Keratinocyte (primary cell): ENCODE results near the gene CDR2L. TPM values are rescaled to one million over a fixed set of nuclear protein-coding genes. Genes with fewer than 3 reads are reported as not detected.

Experiments
- DNase-seq: peaks from one replicate; pipeline ENCODE4 v3.0.0-alpha.2; 2011; ENCODE audit warnings: low read depth, missing footprints, low spot score
- FAIRE-seq: peaks from 2 replicates; lab custom pipeline; 2011; peaks lifted over from hg19 to GRCh38; lab: Jason Lieb, UNC
- H2AFZ ChIP-seq: 2 replicates; pipeline ENCODE4 v1.6.0; 2012; ENCODE audit warnings: low read length, control low read depth, inconsistent platforms; ENCODE audit not compliant: control insufficient read depth
- H3K27ac ChIP-seq: 2 replicates; pipeline ENCODE4 v1.5.1; 2011; ENCODE audit warnings: low read length; ENCODE audit not compliant: control insufficient read depth, insufficient read depth
- H3K27me3 ChIP-seq: 3 replicates; pipeline ENCODE4 v1.6.0; 2011; ENCODE audit warnings: low read length; ENCODE audit not compliant: control insufficient read depth, insufficient read depth; ENCODE audit errors: extremely low read depth
- H3K36me3 ChIP-seq, 2 experiments: 2 replicates in 1 of 2; 3 replicates in 1 of 2; pipeline ENCODE4 v1.5.1; 2011; ENCODE audit warnings: low read length in 2 of 2, mild to moderate bottlenecking in 1 of 2; ENCODE audit not compliant: control insufficient read depth in 2 of 2, insufficient read depth in 2 of 2; ENCODE audit errors: extremely low read depth in 1 of 2
- H3K4me1 ChIP-seq: 3 replicates; pipeline ENCODE4 v1.5.1; 2011; ENCODE audit warnings: low read length; ENCODE audit not compliant: control insufficient read depth, insufficient read depth; ENCODE audit errors: extremely low read depth
- H3K4me2 ChIP-seq: 3 replicates; pipeline ENCODE4 v1.6.0; 2011; ENCODE audit warnings: low read depth, low read length; ENCODE audit not compliant: control insufficient read depth, insufficient read depth; ENCODE audit errors: extremely low read depth
- H3K4me3 ChIP-seq, 3 experiments: fragments of 200-600 bp in 1 of 3; sonication (generic) in 1 of 3; 2 replicates in 2 of 3; 3 replicates in 1 of 3; pipeline ENCODE4 v1.5.1; 2011 to 2016; ENCODE audit warnings: low read length in 3 of 3, mild to moderate bottlenecking in 3 of 3, control low read depth in 2 of 3, inconsistent platforms in 1 of 3, low read depth in 1 of 3, mixed read lengths in 1 of 3, mixed run types in 1 of 3, moderate library complexity in 1 of 3; ENCODE audit not compliant: control insufficient read depth in 2 of 3, insufficient read depth in 2 of 3; ENCODE audit errors: extremely low read depth in 1 of 3
- H3K79me2 ChIP-seq: 2 replicates; pipeline ENCODE4 v1.6.0; 2012; ENCODE audit warnings: low read length; ENCODE audit not compliant: control insufficient read depth, insufficient read depth
- H3K9ac ChIP-seq: 3 replicates; pipeline ENCODE4 v1.6.0; 2011; ENCODE audit warnings: low read length; ENCODE audit not compliant: control insufficient read depth, insufficient read depth; ENCODE audit errors: extremely low read depth
- H3K9me1 ChIP-seq: 3 replicates; pipeline ENCODE4 v1.6.0; 2011; ENCODE audit warnings: low read length; ENCODE audit not compliant: control insufficient read depth, insufficient read depth; ENCODE audit errors: extremely low read depth
- H3K9me3 ChIP-seq: 2 replicates; pipeline ENCODE4 v1.5.1; 2012; ENCODE audit warnings: low read depth, low read length; ENCODE audit not compliant: control insufficient read depth
- H4K20me1 ChIP-seq: 3 replicates; pipeline ENCODE4 v1.6.0; 2011; ENCODE audit warnings: low read length; ENCODE audit not compliant: control insufficient read depth, insufficient read depth; ENCODE audit errors: extremely low read depth
- EZH2 ChIP-seq: IDR thresholded peaks from one replicate; pipeline ENCODE4 v1.6.1; 2012; ENCODE audit warnings: inconsistent platforms, mild to moderate bottlenecking, low read length, moderate library complexity
- dilution Hi-C: fragments of 300-500 bp; cut with MboI; formaldehyde crosslinking; loops from one replicate; pipeline ENCODE4 v1.7.0; 2020; ENCODE audit warnings: low sequenced_read_pairs; ENCODE audit not compliant: extremely low pct_ligation_motif_present
- polyA plus RNA-seq, 5 experiments: library from polyadenylated mRNA; depleted of rRNA in 3 of 5; stranded (reverse) in 3 of 5; stranded (forward) in 1 of 5; unstranded in 1 of 5; fragments of >200 nt; gene quantifications; 1 replicate in 1 of 5; 2 replicates in 3 of 5; 3 replicates in 1 of 5; pipeline versions ENCODE4 v1.2.1 to v1.2.3, GENCODE V29; 2011 to 2012; ENCODE audit warnings: missing spikeins in 2 of 5, low read depth in 1 of 5, low replicate concordance in 1 of 5
- TF ChIP-seq, protein P1 (sequence below), 3 experiments: IDR thresholded peaks in 1 of 3; conservative IDR thresholded peaks in 1 of 3; optimal IDR thresholded peaks in 1 of 3; 2 replicates in 2 of 3; 3 replicates in 1 of 3; pipeline versions ENCODE3 to v1.5.1; 2011; ENCODE audit warnings: low read length in 3 of 3, mild to moderate bottlenecking in 3 of 3, moderate library complexity in 2 of 3, control low read depth in 1 of 3, inconsistent platforms in 1 of 3; ENCODE audit not compliant: insufficient read depth in 2 of 3; ENCODE audit errors: extremely low read depth in 1 of 3

CDR2L gene
- polyA plus RNA-seq, 1 donor (not counting 4 experiments of a cell fraction or from before 2014, with no cell fraction given) = 7.1 TPM

DNA sequence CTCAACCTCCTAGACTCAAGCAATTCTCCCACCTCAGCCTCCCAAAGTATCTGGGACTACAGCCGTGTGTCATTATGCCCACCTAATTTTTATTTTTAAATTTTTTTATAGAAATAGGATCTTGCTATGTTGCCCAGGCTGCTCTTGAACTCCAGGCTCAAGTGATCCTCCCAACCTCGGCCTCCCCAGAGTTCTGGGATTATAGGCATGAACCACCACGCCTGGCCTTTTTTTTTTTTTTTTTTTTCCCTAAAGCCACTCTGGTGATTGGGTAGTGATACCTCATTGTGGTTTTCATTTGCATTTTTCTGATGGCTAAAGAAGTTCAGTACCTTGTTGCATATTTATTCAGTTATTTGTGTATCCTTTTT is 1.2 kb upstream of the CDR2L start:
- Histone ChIP-seq H3K9me1 (no peaks in the 10 kb centered on the region), H2AFZ (no peak overlapping the region), H3K36me3 (peaks cover 0 to 1% of the 10 kb centered on the region in 2 experiments), H3K9ac (no peak overlapping the region), H3K9me3 (no peaks in the 10 kb centered on the region), H3K4me2 (no peak overlapping the region), H4K20me1 (no peaks in the 10 kb centered on the region), H3K4me3 (no peak overlapping the region), H3K4me1 (peaks cover 28% of the 10 kb centered on the region), H3K79me2 (peaks cover 2% of the 10 kb centered on the region), H3K27ac (no peak overlapping the region), H3K27me3 (no peaks in the 10 kb centered on the region)
- DNase-seq (no peak), FAIRE-seq (no peak)
- TF ChIP-seq, protein P1, sequence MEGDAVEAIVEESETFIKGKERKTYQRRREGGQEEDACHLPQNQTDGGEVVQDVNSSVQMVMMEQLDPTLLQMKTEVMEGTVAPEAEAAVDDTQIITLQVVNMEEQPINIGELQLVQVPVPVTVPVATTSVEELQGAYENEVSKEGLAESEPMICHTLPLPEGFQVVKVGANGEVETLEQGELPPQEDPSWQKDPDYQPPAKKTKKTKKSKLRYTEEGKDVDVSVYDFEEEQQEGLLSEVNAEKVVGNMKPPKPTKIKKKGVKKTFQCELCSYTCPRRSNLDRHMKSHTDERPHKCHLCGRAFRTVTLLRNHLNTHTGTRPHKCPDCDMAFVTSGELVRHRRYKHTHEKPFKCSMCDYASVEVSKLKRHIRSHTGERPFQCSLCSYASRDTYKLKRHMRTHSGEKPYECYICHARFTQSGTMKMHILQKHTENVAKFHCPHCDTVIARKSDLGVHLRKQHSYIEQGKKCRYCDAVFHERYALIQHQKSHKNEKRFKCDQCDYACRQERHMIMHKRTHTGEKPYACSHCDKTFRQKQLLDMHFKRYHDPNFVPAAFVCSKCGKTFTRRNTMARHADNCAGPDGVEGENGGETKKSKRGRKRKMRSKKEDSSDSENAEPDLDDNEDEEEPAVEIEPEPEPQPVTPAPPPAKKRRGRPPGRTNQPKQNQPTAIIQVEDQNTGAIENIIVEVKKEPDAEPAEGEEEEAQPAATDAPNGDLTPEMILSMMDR (optimal IDR thresholded peaks at IDR 0.05 in 1 of 3, IDR thresholded peaks at IDR 0.05 in 1 of 3, conservative IDR thresholded peaks at IDR 0.05 in 1 of 3; ENCODE audit: extremely low read depth in 1 of 3, insufficient read depth in 2 of 3, low read length in 3 of 3) = no peak
- no peak for TF ChIP-seq EZH2
- dilution Hi-C loops = no loop called here

DNA sequence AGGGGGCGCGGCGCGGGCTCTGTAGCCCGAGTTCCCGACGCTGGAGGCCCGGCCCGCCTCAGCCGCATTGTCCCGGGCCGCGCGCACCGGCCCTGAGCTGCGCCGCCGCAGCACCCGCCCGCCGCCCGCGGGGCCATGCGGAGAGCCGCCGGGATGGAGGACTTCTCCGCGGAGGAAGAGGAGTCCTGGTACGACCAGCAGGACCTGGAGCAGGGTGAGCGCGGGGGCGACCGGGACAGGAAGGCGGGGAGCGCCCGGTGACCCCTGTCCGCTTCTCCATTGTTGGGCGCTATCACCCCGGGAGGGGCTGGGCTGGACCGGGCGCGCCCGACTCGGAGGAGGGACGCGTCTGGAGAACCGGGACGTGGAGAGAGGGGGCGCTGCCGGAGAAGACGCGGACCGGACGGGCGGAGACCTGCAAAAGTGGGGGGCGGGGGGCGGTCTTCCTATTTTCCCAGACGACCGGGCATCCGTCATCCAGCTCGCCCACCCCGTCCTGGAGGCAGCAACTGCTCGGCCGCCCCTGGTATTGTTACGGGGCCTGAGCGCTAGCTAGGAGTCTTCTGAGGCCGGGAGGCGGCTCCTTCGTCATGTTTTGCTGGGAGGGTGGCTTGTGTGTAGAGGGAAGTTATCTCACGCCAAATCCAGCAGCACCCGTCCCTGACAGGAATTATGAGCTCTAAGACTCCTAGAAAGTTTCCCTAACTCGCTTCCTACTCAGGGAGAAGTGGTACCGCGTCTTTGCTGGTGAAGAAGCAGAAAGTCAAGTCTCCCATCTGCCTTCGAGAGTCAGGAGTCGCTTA is 678 bp downstream of the CDR2L start:
- FAIRE-seq (no peak), DNase-seq (no peak)
- Histone ChIP-seq H2AFZ (peak overlapping the region; percentile 86), H3K36me3 (peaks cover 0 to 1% of the 10 kb centered on the region in 2 experiments), H3K9me3 (no peaks in the 10 kb centered on the region), H3K79me2 (peaks cover 2% of the 10 kb centered on the region), H3K4me3 (peak overlapping the region; percentile 74 to 78 (median 76)), H3K27me3 (no peaks in the 10 kb centered on the region), H3K27ac (no peak overlapping the region), H3K4me2 (peak overlapping the region; percentile 92), H3K4me1 (peaks cover 29% of the 10 kb centered on the region), H4K20me1 (no peaks in the 10 kb centered on the region), H3K9me1 (no peaks in the 10 kb centered on the region), H3K9ac (peak overlapping the region; percentile 69)
- dilution Hi-C loops = no loop called here
- TF ChIP-seq EZH2 = no peak
- TF ChIP-seq, protein P1 (optimal IDR thresholded peaks at IDR 0.05 in 1 of 3, IDR thresholded peaks at IDR 0.05 in 1 of 3, conservative IDR thresholded peaks at IDR 0.05 in 1 of 3; ENCODE audit: extremely low read depth in 1 of 3, insufficient read depth in 2 of 3, low read length in 3 of 3) = peak in 2 of 3 experiments; percentile 32 to 44
